GM13977 (cell line): ENCODE measurements around the gene B3GALNT2.
A peak's percentile ranks its signal among the peaks of the same experiment; 100 is the strongest.

Experiments
- DNase-seq: peaks from one replicate; pipeline ENCODE4 v3.0.0; 2012; ENCODE audit warnings: low spot score
- CTCF ChIP-seq: IDR thresholded peaks from 2 replicates; pipeline ENCODE4 v1.5.1; 2012; ENCODE audit warnings: mild to moderate bottlenecking, control low read depth; ENCODE audit not compliant: insufficient read depth; ENCODE audit errors: extremely low read depth, missing control alignments
- in situ Hi-C: fragments of 300-500 bp; cut with MboI; formaldehyde crosslinking; loops from one replicate; pipeline ENCODE4 v1.12.0; 2022; ENCODE audit warnings: low sequenced_read_pairs, low pct_unique_long_range_greater_than_20kb, mixed read lengths, inconsistent platforms; ENCODE audit not compliant: unreplicated experiment

The B3GALNT2 gene

GRCh38 chr1:235513495-235514366, 9.5 kb upstream of the B3GALNT2 start:
- peak; percentile 77 for TF ChIP-seq CTCF
- DNase-seq, result peak; percentile 39
- in situ Hi-C loops, result loop anchor here (25.0 kb wide), 1 partner anchor 449 kb away; no protein-coding TSS in a partner anchor

- DNase-seq, result no peak
- peak; percentile 11 for TF ChIP-seq CTCF
- in situ Hi-C loops, result loop anchor here (25.0 kb wide), 1 partner anchor 451 kb away; no protein-coding TSS in a partner anchor
These were observed 7.4 kb upstream of the B3GALNT2 start for GRCh38 chr1:235511470-235512240.

- in situ Hi-C loops, result loop anchor here (25.0 kb wide), 1 partner anchor 451 kb away; no protein-coding TSS in a partner anchor
- TF ChIP-seq CTCF, result no peak
- no peak for DNase-seq
These were observed 6.6 kb upstream of the B3GALNT2 start for GRCh38 chr1:235510823-235511222.

- no peak for TF ChIP-seq CTCF
- in situ Hi-C loops, result loop anchor here (25.0 kb wide), 1 partner anchor 455 kb away; no protein-coding TSS in a partner anchor
- DNase-seq, result no peak
These were observed 3.4 kb upstream of the B3GALNT2 start for GRCh38 chr1:235507623-235508022.

- DNase-seq, result peak; percentile 96
- in situ Hi-C loops, result loop anchor here (25.0 kb wide), 1 partner anchor 458 kb away; no protein-coding TSS in a partner anchor
- peak; percentile 74 for TF ChIP-seq CTCF
These were observed 406 bp upstream of the B3GALNT2 start for GRCh38 chr1:235504494-235505222.
